ENCODE data around the gene ZNF19.
A peak's percentile ranks its signal among the peaks of the same experiment; 100 is the strongest.

The ZNF19 gene

DNA sequence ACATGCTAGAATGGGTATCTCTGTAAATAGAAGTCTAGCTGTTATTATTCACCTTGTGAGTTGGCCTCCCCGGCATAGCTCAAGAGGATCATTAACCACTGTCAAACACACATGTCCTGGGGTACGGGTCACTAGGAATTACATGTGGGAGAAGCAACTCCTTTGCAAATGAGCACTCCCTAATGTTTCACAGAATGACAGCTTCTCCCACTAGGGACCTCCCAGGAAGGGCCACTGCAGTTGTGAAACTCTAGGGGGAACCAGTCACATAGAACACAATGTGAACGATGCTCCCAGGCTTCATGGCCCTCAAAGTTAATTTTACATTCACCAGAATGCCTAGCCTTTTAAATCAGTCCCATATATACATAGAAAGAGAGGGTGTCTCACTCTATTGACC is 12.4 kb upstream of the ZNF19 start:
- DNase-seq (ENCODE audit: extremely low read depth, low read depth), result no peak
- TF ChIP-seq, protein P1, sequence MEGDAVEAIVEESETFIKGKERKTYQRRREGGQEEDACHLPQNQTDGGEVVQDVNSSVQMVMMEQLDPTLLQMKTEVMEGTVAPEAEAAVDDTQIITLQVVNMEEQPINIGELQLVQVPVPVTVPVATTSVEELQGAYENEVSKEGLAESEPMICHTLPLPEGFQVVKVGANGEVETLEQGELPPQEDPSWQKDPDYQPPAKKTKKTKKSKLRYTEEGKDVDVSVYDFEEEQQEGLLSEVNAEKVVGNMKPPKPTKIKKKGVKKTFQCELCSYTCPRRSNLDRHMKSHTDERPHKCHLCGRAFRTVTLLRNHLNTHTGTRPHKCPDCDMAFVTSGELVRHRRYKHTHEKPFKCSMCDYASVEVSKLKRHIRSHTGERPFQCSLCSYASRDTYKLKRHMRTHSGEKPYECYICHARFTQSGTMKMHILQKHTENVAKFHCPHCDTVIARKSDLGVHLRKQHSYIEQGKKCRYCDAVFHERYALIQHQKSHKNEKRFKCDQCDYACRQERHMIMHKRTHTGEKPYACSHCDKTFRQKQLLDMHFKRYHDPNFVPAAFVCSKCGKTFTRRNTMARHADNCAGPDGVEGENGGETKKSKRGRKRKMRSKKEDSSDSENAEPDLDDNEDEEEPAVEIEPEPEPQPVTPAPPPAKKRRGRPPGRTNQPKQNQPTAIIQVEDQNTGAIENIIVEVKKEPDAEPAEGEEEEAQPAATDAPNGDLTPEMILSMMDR (IDR thresholded peaks at IDR 0.05; ENCODE audit: low read depth, low read length), result no peak

GRCh38 chr16:71500964-71501363 is 11.8 kb upstream of the ZNF19 start:
- TF ChIP-seq, protein P1 (IDR thresholded peaks at IDR 0.05; ENCODE audit: low read depth, low read length), result no peak

DNA sequence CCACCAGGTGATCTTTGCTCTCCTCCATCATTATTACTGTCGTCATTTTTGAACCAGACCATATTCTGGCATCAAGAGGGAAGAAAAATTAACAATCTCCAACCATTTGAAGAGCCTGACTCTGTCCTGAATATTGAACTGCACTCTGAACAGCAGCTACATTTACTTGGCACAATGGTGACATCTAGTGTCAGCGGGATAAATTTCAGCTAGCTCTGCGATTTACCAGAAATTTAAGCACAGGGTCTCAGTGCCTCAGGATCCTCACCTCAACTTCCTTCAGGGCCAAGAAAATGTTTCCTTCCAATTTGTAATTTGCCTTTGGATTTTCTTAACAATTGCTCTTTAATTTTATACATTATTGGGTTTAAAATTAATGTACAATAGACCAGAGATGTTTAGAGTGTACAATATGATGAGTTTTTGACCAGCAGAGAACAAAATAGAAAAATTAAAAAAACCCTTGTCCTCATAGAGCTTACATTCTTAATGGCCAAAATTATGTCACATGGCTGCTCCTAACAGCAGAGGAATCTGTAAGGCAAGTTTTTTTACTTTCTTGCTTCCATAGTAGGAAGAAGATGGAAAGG is 10.7 kb upstream of the ZNF19 start:
- DNase-seq (ENCODE audit: extremely low read depth, low read depth), result peak; percentile 20
- TF ChIP-seq, protein P1 (IDR thresholded peaks at IDR 0.05; ENCODE audit: low read depth, low read length), result peak; percentile 75

More at GRCh38 chr16:71500964-71501363, 11.8 kb upstream of the ZNF19 start:
- no peak for DNase-seq (ENCODE audit: extremely low read depth, low read depth)

GRCh38 chr16:71498031-71498430 is 8.9 kb upstream of the ZNF19 start:
- no peak for DNase-seq (ENCODE audit: extremely low read depth, low read depth)
- TF ChIP-seq, protein P1 (IDR thresholded peaks at IDR 0.05; ENCODE audit: low read depth, low read length), result no peak

- no peak for DNase-seq (ENCODE audit: extremely low read depth, low read depth)
- TF ChIP-seq, protein P1 (IDR thresholded peaks at IDR 0.05; ENCODE audit: low read depth, low read length), result no peak
Observed at GRCh38 chr16:71493213-71493612, 4.1 kb upstream of the ZNF19 start.

- TF ChIP-seq, protein P1 (IDR thresholded peaks at IDR 0.05; ENCODE audit: low read depth, low read length), result no peak
Observed at GRCh38 chr16:71492786-71493185, 3.7 kb upstream of the ZNF19 start.

DNA sequence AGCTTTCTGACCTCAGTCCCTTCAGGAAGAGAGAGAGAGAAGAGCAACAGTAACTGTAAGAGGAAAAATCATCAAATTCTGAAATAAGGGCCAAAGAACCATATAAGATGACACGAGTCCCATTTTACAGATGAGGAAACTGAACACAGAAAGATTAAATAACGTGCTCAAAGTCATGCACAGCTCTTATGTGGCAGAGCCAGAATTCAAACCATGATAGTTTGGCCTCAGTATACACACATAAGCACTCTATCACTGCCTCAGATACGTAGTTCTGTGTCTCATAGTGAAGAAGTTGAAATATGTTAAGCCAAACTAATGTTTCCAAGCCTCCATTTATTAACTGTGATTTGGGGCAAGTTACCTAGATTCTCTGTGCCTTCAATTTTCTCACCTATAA is 1.9 kb upstream of the ZNF19 start:
- TF ChIP-seq, protein P1 (IDR thresholded peaks at IDR 0.05; ENCODE audit: low read depth, low read length), result no peak
- no peak for DNase-seq (ENCODE audit: extremely low read depth, low read depth)

More at GRCh38 chr16:71492786-71493185, 3.7 kb upstream of the ZNF19 start:
- DNase-seq (ENCODE audit: extremely low read depth, low read depth), result no peak

Measured in AG09319 (cell line).